HepG2 (cell line): ENCODE data around the gene GPR107. TPM values are rescaled to one million over a fixed set of nuclear protein-coding genes. Genes with fewer than 3 reads are reported as not detected.

ENCODE experiments used
- ATAC-seq: fragments of 200-7000 bp; cut with Tn5 transposase; 3 replicates; pipeline ENCODE4 v1.9.1; 2020; ENCODE audit warnings: mild to moderate bottlenecking, moderate library complexity
- BruUV-seq: library from RNA; stranded (reverse); fragments of 400-500 nt; replicated peaks from 2 replicates; lab custom pipeline; 2021; lab: Mats Ljungman, UMichigan
- CTCF ChIA-PET: fragments of 300-600 bp; formaldehyde crosslinking; extraction: SDS; loops from one replicate; lab custom pipeline; 2021; ENCODE audit warnings: low total read pairs, inconsistent platforms, low intra/inter-chr PET ratio; lab: Yijun Ruan, JAX
- POLR2A ChIA-PET: fragments of 350-600 bp; sonication (Branson Sonifier 250); formaldehyde crosslinking; loops from one replicate; lab custom pipeline; 2020; ENCODE audit warnings: antibody characterized with exemption, inconsistent platforms; lab: Yijun Ruan, JAX
- DNase-seq: peaks from one replicate; pipeline ENCODE4 v3.0.0-alpha.2; 2015; ENCODE audit warnings: low spot score
- FAIRE-seq: peaks from 3 replicates; lab custom pipeline; 2011; peaks lifted over from hg19 to GRCh38; lab: Jason Lieb, UNC
- H2AFZ ChIP-seq: one replicate; pipeline ENCODE4 v1.6.1; 2011; ENCODE audit warnings: low read length, inconsistent platforms
- H3K27ac ChIP-seq: fragments of 300-600 bp; 3 replicates; pipeline ENCODE4 v1.8.0; 2011; ENCODE audit warnings: mixed run types, mild to moderate bottlenecking, mixed read lengths, low read length, inconsistent platforms; ENCODE audit not compliant: insufficient read depth; ENCODE audit errors: extremely low read length
- H3K27me3 ChIP-seq, 2 experiments: fragments of 200-600 bp in 1 of 2; 2 replicates in 1 of 2; 3 replicates in 1 of 2; pipeline versions ENCODE4 v1.6.0 to v1.8.0; 2011; ENCODE audit warnings: low read length in 2 of 2, mild to moderate bottlenecking in 2 of 2, moderate library complexity in 2 of 2, inconsistent platforms in 1 of 2; ENCODE audit not compliant: insufficient read depth in 2 of 2, control insufficient read depth in 1 of 2
- H3K36me3 ChIP-seq, 2 experiments: fragments of 200-600 bp in 1 of 2; replicated peaks in 1 of 2; 2 replicates in 1 of 2; 3 replicates in 1 of 2; pipeline versions ENCODE4 v1.5.1 to v1.8.0; 2011; ENCODE audit warnings: low read length in 2 of 2, inconsistent platforms in 1 of 2; ENCODE audit not compliant: insufficient read depth in 2 of 2, control insufficient read depth in 1 of 2
- H3K4me1 ChIP-seq: 2 replicates; pipeline ENCODE4 v1.5.1; 2012; ENCODE audit warnings: low read length, inconsistent platforms; ENCODE audit not compliant: insufficient read depth
- H3K4me2 ChIP-seq: 2 replicates; pipeline ENCODE4 v1.6.0; 2011; ENCODE audit warnings: low read depth, low read length, inconsistent platforms
- H3K4me3 ChIP-seq, 3 experiments: fragments of 200-600 bp in 1 of 3; sonication (generic), shearing (Covaris generic) in 1 of 3; replicated peaks in 1 of 3; 2 replicates each; pipeline ENCODE4 v1.5.1; 2011 to 2016; ENCODE audit warnings: low read length in 3 of 3, inconsistent platforms in 2 of 3, low read depth in 2 of 3, mild to moderate bottlenecking in 2 of 3, control low read depth in 1 of 3, mixed read lengths in 1 of 3; ENCODE audit not compliant: insufficient read depth in 1 of 3
- H3K79me2 ChIP-seq: one replicate; pipeline ENCODE4 v1.6.1; 2011; ENCODE audit warnings: low read length, inconsistent platforms; ENCODE audit not compliant: insufficient read depth
- H3K9ac ChIP-seq: 2 replicates; pipeline ENCODE4 v1.6.0; 2011; ENCODE audit warnings: mild to moderate bottlenecking, low read depth, low read length, inconsistent platforms; ENCODE audit not compliant: insufficient read depth
- H3K9me3 ChIP-seq: 2 replicates; pipeline ENCODE4 v1.5.1; 2012; ENCODE audit warnings: mild to moderate bottlenecking, low read length
- H4K20me1 ChIP-seq: 2 replicates; pipeline ENCODE4 v1.6.0; 2011; ENCODE audit warnings: inconsistent platforms, mild to moderate bottlenecking, low read length, moderate library complexity; ENCODE audit not compliant: insufficient read depth
- PATZ1 ChIP-seq: sonication (generic); formaldehyde crosslinking; IDR thresholded peaks from 2 replicates; pipeline ENCODE4 v1.4.0; 2020; ENCODE audit warnings: missing genetic modification reagents
- PRMT3 ChIP-seq: sonication (generic); formaldehyde crosslinking; IDR thresholded peaks from 2 replicates; pipeline ENCODE4 v1.8.1; 2022; ENCODE audit warnings: low read depth, mild to moderate bottlenecking, moderate library complexity, missing genetic modification reagents, borderline replicate concordance
- SRSF1 ChIP-seq: fragments of 200-400 bp; formaldehyde crosslinking; optimal IDR thresholded peaks from 2 replicates; pipeline ENCODE3; 2017; ENCODE audit warnings: mild to moderate bottlenecking, low read depth, low read length, moderate library complexity
- UBTF ChIP-seq: sonication (generic); formaldehyde crosslinking; IDR thresholded peaks from 2 replicates; pipeline ENCODE4 v1.4.0; 2020; ENCODE audit warnings: mild to moderate bottlenecking, missing genetic modification reagents
- ZFP1 ChIP-seq: IDR thresholded peaks from 2 replicates; pipeline ENCODE4 v1.6.1; 2016
- ZFX ChIP-seq: sonication (generic); formaldehyde crosslinking; IDR thresholded peaks from 2 replicates; pipeline ENCODE4 v1.4.0; 2020; ENCODE audit warnings: mild to moderate bottlenecking, low read depth, missing genetic modification reagents, moderate library complexity
- ZNF629 ChIP-seq: sonication (generic); formaldehyde crosslinking; conservative IDR thresholded peaks from 2 replicates; pipeline ENCODE4 v1.5.0; 2020; ENCODE audit warnings: missing genetic modification reagents
- ZNF652 ChIP-seq: IDR thresholded peaks from 2 replicates; pipeline ENCODE4 v1.6.1; 2016; ENCODE audit warnings: low read depth, borderline replicate concordance
- ZNF687 ChIP-seq: sonication (generic); formaldehyde crosslinking; IDR thresholded peaks from 2 replicates; pipeline ENCODE4 v1.5.1; 2020; ENCODE audit warnings: mild to moderate bottlenecking, missing genetic modification reagents, moderate library complexity
- ZNF770 ChIP-seq: sonication (generic); formaldehyde crosslinking; IDR thresholded peaks from 2 replicates; pipeline ENCODE4 v1.5.0; 2020; ENCODE audit warnings: mild to moderate bottlenecking, missing genetic modification reagents
- WGBS: methylation state at CpG from one replicate; pipeline ENCODE4 v1.1.6; 2017; ENCODE audit warnings: low lambda C conversion rate; 5-methylcytosine and 5-hydroxymethylcytosine counted together
- in situ Hi-C: cut with HindIII; loops from 2 replicates; pipeline ENCODE4 v1.10.0; 2017; ENCODE audit warnings: low pct_unique_long_range_greater_than_20kb; ENCODE audit not compliant: extremely low pct_ligation_motif_present
- intact Hi-C: fragments of 100-400 bp; cut with micrococcal nuclease; formaldehyde crosslinking; loops from one replicate; pipeline ENCODE4 v1.10.0; 2022; ENCODE audit not compliant: unreplicated experiment
- polyA plus RNA-seq, 8 experiments: library from polyadenylated mRNA; depleted of rRNA in 3 of 8; stranded (reverse) in 7 of 8; unstranded in 1 of 8; fragments of >200 nt; fragmentation: Illumina TruSeq in 4 of 8; extraction: Trizol in 4 of 8; gene quantifications; 2 replicates each; pipeline versions ENCODE4 v1.2.1 to v1.2.3, GENCODE V29; 2011 to 2016; ENCODE audit warnings: low read depth in 4 of 8, missing spikeins in 1 of 8, mixed read lengths in 1 of 8; ENCODE audit not compliant: insufficient read depth in 1 of 8
- total RNA-seq, 5 experiments: library from RNA; depleted of rRNA; stranded (reverse); fragments of >200 nt; fragmentation: Illumina TruSeq; extraction: Trizol; gene quantifications; 2 replicates each; pipeline ENCODE4 v1.2.3, GENCODE V29; 2016; ENCODE audit warnings: low read depth in 1 of 5

Gene GPR107
- total and polyA plus RNA-seq, 2 of the 13 experiments (the other 11 are each of a cell fraction or from before 2014, with no cell fraction given) = 22.5 to 24.4 TPM

GRCh38 chr9:130172858-130173665, 119.4 kb downstream of the GPR107 start:
- Histone ChIP-seq H3K27me3 (peaks cover 5 to 31% of the 10 kb centered on the region in 2 experiments; a peak in 4 of 5 replicates), H3K4me2 (peak overlapping the region; percentile 67), H3K27ac (no peak overlapping the region), H4K20me1 (no peaks in the 10 kb centered on the region), H3K4me1 (peaks cover 16% of the 10 kb centered on the region; the same call in 1 of the 2 replicates), H3K36me3 (no peaks in the 10 kb centered on the region), H2AFZ (no peak overlapping the region), H3K4me3 (peak overlapping the region; percentile 49 to 61 (median 53); a peak in 4 of 6 replicates), H3K9me3 (no peaks in the 10 kb centered on the region), H3K79me2 (no peaks in the 10 kb centered on the region), H3K9ac (no peak overlapping the region)
- POLR2A ChIA-PET = no interaction called here
- DNase-seq (no peak), FAIRE-seq (no peak), ATAC-seq (no peak)
- intact Hi-C loops (no loop called here), in situ Hi-C loops (no loop called here)
- no TSS peak for BruUV-seq
- TF ChIP-seq PATZ1 (CRISPR knock-in tag) (peak; percentile 38; the same call in 1 of the 2 replicates), ZNF687 (peak; percentile 44), ZFP1 (CRISPR knock-in tag) (no peak), ZNF770 (0 out of 2 replicates have a peak, but pooled peaks have one; percentile 14), UBTF (CRISPR knock-in tag) (peak; percentile 23; the same call in 1 of the 2 replicates), PRMT3 (CRISPR knock-in tag) (no peak), ZNF629 (CRISPR knock-in tag) (peak; percentile 77), SRSF1 (peak; percentile 6), ZNF652 (CRISPR knock-in tag) (peak; percentile 75), ZFX (CRISPR knock-in tag) (0 out of 2 replicates have a peak, but pooled peaks have one; percentile 11)
- 20% methylated on average over 5 of the region's 57 CpGs for WGBS
- CTCF ChIA-PET = no interaction called here
